DMS153 treated with DMSO at 0.1 percent for 48 hours (cell line): ENCODE results near the gene MLXIPL.
"Not testable (repeated sequence)": the region's sequence is repeated elsewhere in the genome, so short reads cannot be mapped to it uniquely, and the experiment has no call there.

Source experiments
- DNase-seq: peaks from one replicate; lab custom pipeline; 2025; ENCODE audit not compliant: unreplicated experiment; lab: John Stamatoyannopoulos, UW

Gene MLXIPL, protein sequence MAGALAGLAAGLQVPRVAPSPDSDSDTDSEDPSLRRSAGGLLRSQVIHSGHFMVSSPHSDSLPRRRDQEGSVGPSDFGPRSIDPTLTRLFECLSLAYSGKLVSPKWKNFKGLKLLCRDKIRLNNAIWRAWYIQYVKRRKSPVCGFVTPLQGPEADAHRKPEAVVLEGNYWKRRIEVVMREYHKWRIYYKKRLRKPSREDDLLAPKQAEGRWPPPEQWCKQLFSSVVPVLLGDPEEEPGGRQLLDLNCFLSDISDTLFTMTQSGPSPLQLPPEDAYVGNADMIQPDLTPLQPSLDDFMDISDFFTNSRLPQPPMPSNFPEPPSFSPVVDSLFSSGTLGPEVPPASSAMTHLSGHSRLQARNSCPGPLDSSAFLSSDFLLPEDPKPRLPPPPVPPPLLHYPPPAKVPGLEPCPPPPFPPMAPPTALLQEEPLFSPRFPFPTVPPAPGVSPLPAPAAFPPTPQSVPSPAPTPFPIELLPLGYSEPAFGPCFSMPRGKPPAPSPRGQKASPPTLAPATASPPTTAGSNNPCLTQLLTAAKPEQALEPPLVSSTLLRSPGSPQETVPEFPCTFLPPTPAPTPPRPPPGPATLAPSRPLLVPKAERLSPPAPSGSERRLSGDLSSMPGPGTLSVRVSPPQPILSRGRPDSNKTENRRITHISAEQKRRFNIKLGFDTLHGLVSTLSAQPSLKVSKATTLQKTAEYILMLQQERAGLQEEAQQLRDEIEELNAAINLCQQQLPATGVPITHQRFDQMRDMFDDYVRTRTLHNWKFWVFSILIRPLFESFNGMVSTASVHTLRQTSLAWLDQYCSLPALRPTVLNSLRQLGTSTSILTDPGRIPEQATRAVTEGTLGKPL

GRCh38 chr7:73623798-73624668 lies at the start of gene MLXIPL:
Gene MLXIPL, minus strand, starts transcription at chr7:73624522. Its CDS starts 30 bp downstream, at chr7:73624492.
- peak; percentile 61 for DNase-seq

GRCh38 chr7:73671857-73672445 lies 47.6 kb upstream of the MLXIPL start:
- no peak for DNase-seq

GRCh38 chr7:73671322-73671661 lies 47.0 kb upstream of the MLXIPL start:
- DNase-seq, result no peak

DNA sequence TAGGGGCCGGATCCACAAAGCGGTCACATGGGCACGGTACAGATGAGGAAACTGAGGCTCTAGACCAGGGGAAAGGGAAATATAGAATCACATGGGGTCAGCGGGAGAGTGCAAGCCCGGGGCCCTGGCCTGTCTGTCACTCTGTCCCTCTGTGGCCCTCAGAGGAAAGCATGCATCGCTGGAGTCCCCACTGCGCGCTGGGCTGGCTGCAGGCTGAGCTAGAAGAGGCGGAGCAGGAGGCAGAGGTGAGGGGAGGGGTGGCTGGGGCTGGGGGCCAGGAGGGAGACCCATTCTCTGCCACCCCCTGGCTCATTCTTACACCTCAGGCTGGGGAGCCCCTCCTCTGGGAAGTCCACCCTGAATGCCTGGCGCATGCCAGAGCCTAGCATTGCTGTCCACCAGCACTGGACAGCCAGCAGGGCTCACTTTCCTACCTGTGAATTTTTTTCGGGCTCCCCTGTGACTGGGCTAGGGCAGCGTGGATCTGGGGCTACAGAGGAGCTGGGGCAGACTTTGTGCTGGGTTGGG lies 45.6 kb upstream of the MLXIPL start:
- DNase-seq, result no peak

- no peak for DNase-seq
These were observed 45.0 kb upstream of the MLXIPL start for GRCh38 chr7:73669288-73669701.

- no peak for DNase-seq
These were observed 44.5 kb upstream of the MLXIPL start for GRCh38 chr7:73668886-73669230.

- no peak for DNase-seq
These were observed 44.0 kb upstream of the MLXIPL start for GRCh38 chr7:73668103-73668885.

- DNase-seq, result peak; percentile 49
These were observed 43.2 kb upstream of the MLXIPL start, which contains the start of gene VPS37D for GRCh38 chr7:73667344-73668102. Gene VPS37D, plus strand, starts transcription at chr7:73667831. Its CDS starts 128 bp downstream, at chr7:73667959.

DNA sequence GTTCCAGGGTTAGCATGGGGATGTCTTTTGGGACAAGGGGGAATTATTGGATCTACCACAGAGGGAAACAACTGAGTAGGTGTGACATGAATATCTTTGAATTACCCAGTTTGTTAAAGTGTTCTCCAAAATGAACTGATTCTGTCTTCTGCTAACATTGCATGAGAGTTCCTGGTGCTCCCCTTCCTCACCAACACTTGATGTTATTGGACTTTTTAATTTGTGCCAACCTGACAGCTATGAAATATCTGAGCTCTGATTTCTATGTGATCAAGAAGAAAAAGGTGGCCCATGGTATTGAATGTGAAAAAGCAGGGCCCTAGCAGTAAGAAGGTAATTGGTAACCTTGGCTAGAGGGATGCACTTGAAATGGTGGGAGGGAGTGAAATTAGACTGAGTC lies 38.7 kb upstream of the MLXIPL start:
- DNase-seq, result no peak

DNA sequence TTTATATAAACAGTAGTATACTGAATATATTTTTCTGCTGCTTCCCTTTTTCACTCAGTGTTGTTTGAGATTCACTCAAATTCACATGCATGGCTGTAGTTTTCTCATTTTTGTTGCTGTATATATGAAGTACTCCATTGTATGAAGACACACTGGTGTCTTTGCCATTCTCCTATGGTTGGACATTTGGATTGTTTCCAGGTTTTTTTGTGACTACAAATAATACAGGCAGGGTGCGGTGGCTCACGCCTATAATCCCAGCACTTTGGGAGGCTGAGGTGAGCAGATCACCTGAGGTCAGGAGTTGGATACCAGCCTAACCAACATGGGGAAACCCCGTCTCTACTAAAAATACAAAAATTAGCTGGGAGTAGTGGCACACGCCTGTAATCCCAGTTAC lies 36.3 kb upstream of the MLXIPL start:
- not testable (repeated sequence) for DNase-seq

DNA sequence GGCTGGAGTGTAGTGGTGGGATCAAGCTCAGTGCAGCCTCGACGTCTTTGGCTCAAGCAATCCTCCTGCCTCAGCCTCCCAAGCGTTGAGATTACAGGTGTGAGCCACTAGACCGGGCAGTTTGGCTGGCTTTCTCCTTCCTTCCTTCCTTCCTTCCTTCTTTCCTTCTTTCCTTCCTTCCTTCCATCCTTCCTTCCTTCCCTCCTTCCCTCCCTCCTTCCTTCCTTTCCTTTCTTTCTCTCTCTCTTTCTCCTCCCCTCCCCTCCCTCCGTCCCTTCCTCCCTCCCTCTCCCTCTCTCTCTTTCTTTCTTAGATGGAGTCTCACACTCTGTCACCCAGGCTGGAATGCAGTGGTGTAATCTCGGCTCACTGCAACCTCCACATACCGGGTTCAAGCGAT lies 35.7 kb upstream of the MLXIPL start:
- DNase-seq, result no peak

DNA sequence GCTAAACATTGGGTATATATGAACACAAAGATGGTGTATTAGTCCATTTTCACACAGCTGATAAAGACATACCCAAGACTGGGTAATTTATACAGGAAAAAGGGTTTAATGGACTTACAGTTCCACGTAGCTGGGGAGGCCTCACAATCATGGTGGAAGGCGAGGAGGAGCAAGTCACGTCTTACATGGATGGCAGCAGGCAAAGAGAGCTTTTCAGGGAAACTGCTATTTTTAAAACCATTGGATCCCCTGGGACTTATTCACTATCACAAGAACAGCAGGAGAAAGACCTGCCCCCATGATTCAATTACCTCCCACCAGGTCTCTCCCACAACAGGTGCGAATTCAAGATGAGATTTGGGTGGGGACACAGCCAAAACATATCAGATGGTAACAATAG lies 31.0 kb upstream of the MLXIPL start:
- DNase-seq, result not testable (repeated sequence)

- DNase-seq, result no peak
These were observed 28.2 kb upstream of the MLXIPL start for GRCh38 chr7:73652541-73652949.

DNA sequence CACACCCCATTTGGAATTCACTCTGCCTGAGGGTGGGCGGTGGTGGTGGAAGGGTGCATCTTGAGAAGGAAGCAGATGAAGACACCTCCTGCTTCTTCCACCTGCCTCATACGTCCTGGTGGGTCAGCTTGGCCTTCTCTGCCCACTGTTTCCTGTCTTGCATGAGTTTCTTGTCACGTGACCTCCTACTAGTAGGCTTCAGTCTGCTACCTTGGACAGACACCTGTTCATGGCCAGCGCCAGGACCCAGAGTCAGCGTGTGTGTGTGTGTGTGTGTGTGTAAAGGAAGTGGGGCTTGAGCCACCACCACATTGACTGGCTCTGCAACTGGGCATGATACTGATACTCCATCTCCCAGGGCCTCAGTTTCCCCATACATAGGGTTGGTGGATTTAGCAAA lies 26.2 kb upstream of the MLXIPL start:
- no peak for DNase-seq

DNA sequence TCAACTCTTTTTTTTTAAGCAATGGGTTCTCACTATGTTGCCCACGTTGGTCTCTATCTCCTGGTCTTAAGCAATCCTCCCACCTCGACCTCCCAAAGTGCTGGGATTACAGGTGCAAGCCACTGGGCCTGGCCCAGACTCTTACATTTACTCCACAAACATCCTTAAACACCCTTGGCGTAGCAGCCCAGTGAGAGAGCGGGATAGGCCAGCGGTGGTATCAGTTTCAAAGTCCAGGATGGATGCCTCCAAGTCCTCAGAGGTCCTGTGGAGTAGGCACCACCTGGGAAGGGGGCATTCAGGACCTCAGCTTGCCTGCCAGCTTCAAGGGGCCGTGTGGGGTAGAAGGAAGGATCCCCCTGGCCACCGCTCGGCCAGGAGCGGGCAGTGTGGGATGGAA lies 25.3 kb upstream of the MLXIPL start:
- DNase-seq, result no peak

DNA sequence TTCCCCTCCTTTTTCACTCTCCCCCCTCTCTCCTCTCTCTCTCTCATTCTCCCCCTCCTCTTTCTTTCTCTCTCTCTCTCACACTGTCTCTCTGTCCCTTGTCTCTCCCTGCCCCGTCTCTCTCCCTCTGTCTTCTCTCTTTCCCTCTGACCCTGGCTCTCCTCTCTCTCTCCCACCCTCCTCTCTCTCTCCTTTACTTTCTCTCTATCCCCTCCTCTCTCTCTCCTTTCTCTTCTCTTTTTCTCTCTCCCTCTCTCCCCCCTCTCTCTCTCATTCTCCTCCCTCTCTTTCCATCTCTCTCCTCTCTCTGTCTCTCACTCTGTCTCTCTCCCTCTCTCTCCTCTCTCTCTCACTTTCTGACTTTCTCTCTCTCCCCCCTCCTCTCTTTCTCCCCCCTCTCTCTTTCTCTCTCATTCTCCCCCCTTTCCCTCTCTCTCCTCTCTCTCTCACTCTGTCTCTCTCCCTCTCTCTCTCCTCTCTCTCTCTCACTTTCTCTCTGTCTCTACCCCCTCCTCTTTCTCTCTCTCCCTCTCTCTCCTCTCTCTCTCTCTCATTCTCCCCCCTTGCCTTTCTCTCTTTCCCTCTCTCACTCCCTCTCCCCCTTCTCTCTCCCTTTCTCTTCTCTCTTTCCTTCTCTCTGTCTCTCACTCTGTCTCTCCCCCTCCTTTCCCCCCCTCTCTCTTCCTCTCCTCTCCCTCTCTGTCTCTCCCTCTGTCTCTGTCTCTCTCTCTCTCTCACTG lies 24.4 kb upstream of the MLXIPL start:
- DNase-seq, result no peak

- no peak for DNase-seq
These were observed 23.6 kb upstream of the MLXIPL start for GRCh38 chr7:73647725-73648592.
